HepG2 (cell line): Measurements from ENCODE around the gene ELOVL2. TPM values are rescaled to one million over a fixed set of nuclear protein-coding genes. Genes with fewer than 3 reads are reported as not detected.

Experiments used
- HES4 ChIP-seq: sonication (generic); formaldehyde crosslinking; IDR thresholded peaks from 2 replicates; pipeline ENCODE4 v1.9.0; 2021; ENCODE audit warnings: mild to moderate bottlenecking, missing genetic modification reagents, borderline replicate concordance
- HOXA9 ChIP-seq: sonication (generic); formaldehyde crosslinking; IDR thresholded peaks from 2 replicates; pipeline ENCODE4 v1.8.1; 2022; ENCODE audit warnings: missing genetic modification reagents, mild to moderate bottlenecking, moderate library complexity, borderline replicate concordance
- MLX ChIP-seq: IDR thresholded peaks from 2 replicates; pipeline ENCODE4 v1.6.1; 2016
- PCBP1 ChIP-seq: fragments of 200-400 bp; formaldehyde crosslinking; IDR thresholded peaks from 2 replicates; pipeline ENCODE4 v1.6.1; 2017; ENCODE audit warnings: mild to moderate bottlenecking, low read depth, low read length, borderline replicate concordance
- SMARCE1 ChIP-seq: fragments of 450-650 bp; IDR thresholded peaks from 2 replicates; pipeline ENCODE4 v1.6.1; 2017; ENCODE audit warnings: borderline replicate concordance
- SRSF9 ChIP-seq: fragments of 200-400 bp; formaldehyde crosslinking; IDR thresholded peaks from 2 replicates; pipeline ENCODE4 v1.6.1; 2018; ENCODE audit warnings: borderline replicate concordance, mild to moderate bottlenecking, low read depth, low read length; ENCODE audit not compliant: insufficient read depth, poor library complexity, severe bottlenecking
- TBL1XR1 ChIP-seq: fragments of 150-350 bp; IDR thresholded peaks from 2 replicates; pipeline ENCODE4 v1.6.1; 2014; ENCODE audit warnings: borderline replicate concordance, low read length; ENCODE audit not compliant: partially characterized antibody
- ZBTB38 ChIP-seq: sonication (generic); formaldehyde crosslinking; IDR thresholded peaks from 2 replicates; pipeline ENCODE4 v1.5.1; 2020; ENCODE audit warnings: mild to moderate bottlenecking, missing genetic modification reagents
- ZC3H13 ChIP-seq: sonication (generic); formaldehyde crosslinking; IDR thresholded peaks from 2 replicates; pipeline ENCODE4 v1.8.1; 2023; ENCODE audit warnings: mild to moderate bottlenecking, missing genetic modification reagents, moderate library complexity
- ZFP1 ChIP-seq: IDR thresholded peaks from 2 replicates; pipeline ENCODE4 v1.6.1; 2016
- ZSCAN31 ChIP-seq: sonication (generic); formaldehyde crosslinking; IDR thresholded peaks from 2 replicates; pipeline ENCODE4 v1.5.0; 2020; ENCODE audit warnings: low read depth, mild to moderate bottlenecking, missing genetic modification reagents
- polyA plus RNA-seq, 8 experiments: library from polyadenylated mRNA; depleted of rRNA in 3 of 8; stranded (reverse) in 7 of 8; unstranded in 1 of 8; fragments of >200 nt; fragmentation: Illumina TruSeq in 4 of 8; extraction: Trizol in 4 of 8; gene quantifications; 2 replicates each; pipeline versions ENCODE4 v1.2.1 to v1.2.3, GENCODE V29; 2011 to 2016; ENCODE audit warnings: low read depth in 4 of 8, missing spikeins in 1 of 8, mixed read lengths in 1 of 8; ENCODE audit not compliant: insufficient read depth in 1 of 8
- total RNA-seq, 5 experiments: library from RNA; depleted of rRNA; stranded (reverse); fragments of >200 nt; fragmentation: Illumina TruSeq; extraction: Trizol; gene quantifications; 2 replicates each; pipeline ENCODE4 v1.2.3, GENCODE V29; 2016; ENCODE audit warnings: low read depth in 1 of 5
- TF ChIP-seq, protein P1 (sequence below): sonication (generic); formaldehyde crosslinking; IDR thresholded peaks from 2 replicates; pipeline ENCODE4 v1.5.0; 2020; ENCODE audit warnings: missing genetic modification reagents, mild to moderate bottlenecking, borderline replicate concordance
- TF ChIP-seq, protein P2 (sequence below): sonication (generic); formaldehyde crosslinking; IDR thresholded peaks from 2 replicates; pipeline ENCODE4 v1.5.0; 2020; ENCODE audit warnings: mild to moderate bottlenecking, low read depth, missing genetic modification reagents, borderline replicate concordance
- TF ChIP-seq, protein P3 (sequence below): sonication (generic); formaldehyde crosslinking; IDR thresholded peaks from 2 replicates; pipeline ENCODE4 v1.4.0; 2020; ENCODE audit warnings: mild to moderate bottlenecking, missing genetic modification reagents

ELOVL2 gene
- total and polyA plus RNA-seq, 2 of the 13 experiments (the other 11 are each of a cell fraction or from before 2014, with no cell fraction given) = 43.6 to 65.4 TPM

GRCh38 chr6:11044712-11045167 is 635 bp upstream of the ELOVL2 start (continued):
- TF ChIP-seq ZSCAN31 = no peak
- 0 out of 2 replicates have a peak, but pooled peaks have one; percentile 2 for TF ChIP-seq PCBP1
- TF ChIP-seq ZBTB38 (CRISPR knock-in tag) = 0 out of 2 replicates have a peak, but pooled peaks have one; percentile 62
- 0 out of 2 replicates have a peak, but pooled peaks have one; percentile 57 for TF ChIP-seq ZC3H13 (CRISPR knock-in tag)
- TF ChIP-seq HES4 (CRISPR knock-in tag) = 0 out of 2 replicates have a peak, but pooled peaks have one; percentile 2
- TF ChIP-seq MLX (CRISPR knock-in tag) = 0 out of 2 replicates have a peak, but pooled peaks have one; percentile 7
- TF ChIP-seq HOXA9 = 0 out of 2 replicates have a peak, but pooled peaks have one; percentile 34
- TF ChIP-seq ZFP1 = no peak
- TF ChIP-seq, protein P1, sequence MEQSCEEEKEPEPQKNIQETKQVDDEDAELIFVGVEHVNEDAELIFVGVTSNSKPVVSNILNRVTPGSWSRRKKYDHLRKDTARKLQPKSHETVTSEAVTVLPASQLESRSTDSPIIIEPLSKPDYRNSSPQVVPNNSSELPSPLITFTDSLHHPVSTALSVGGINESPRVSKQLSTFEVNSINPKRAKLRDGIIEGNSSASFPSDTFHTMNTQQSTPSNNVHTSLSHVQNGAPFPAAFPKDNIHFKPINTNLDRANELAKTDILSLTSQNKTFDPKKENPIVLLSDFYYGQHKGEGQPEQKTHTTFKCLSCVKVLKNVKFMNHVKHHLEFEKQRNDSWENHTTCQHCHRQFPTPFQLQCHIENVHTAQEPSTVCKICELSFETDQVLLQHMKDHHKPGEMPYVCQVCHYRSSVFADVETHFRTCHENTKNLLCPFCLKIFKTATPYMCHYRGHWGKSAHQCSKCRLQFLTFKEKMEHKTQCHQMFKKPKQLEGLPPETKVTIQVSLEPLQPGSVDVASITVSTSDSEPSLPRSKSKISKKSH (CRISPR knock-in tag) = 0 out of 2 replicates have a peak, but pooled peaks have one; percentile 38
- TF ChIP-seq, protein P2, sequence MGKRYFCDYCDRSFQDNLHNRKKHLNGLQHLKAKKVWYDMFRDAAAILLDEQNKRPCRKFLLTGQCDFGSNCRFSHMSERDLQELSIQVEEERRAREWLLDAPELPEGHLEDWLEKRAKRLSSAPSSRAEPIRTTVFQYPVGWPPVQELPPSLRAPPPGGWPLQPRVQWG (CRISPR knock-in tag) = no peak
- peak; percentile 5 for TF ChIP-seq TBL1XR1
- TF ChIP-seq SRSF9 = no peak
- TF ChIP-seq SMARCE1 = no peak
- TF ChIP-seq, protein P3, sequence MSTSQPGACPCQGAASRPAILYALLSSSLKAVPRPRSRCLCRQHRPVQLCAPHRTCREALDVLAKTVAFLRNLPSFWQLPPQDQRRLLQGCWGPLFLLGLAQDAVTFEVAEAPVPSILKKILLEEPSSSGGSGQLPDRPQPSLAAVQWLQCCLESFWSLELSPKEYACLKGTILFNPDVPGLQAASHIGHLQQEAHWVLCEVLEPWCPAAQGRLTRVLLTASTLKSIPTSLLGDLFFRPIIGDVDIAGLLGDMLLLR (CRISPR knock-in tag) = 0 out of 2 replicates have a peak, but pooled peaks have one; percentile 12
- TF ChIP-seq, all 625 proteins: peak for 20
